ENCODE measurements around the gene ATP6V0D1. TPM values are rescaled to one million over a fixed set of nuclear protein-coding genes. Genes with fewer than 3 reads are reported as not detected.

The ATP6V0D1 gene
- total RNA-seq: 62.2 and 109 TPM in 2 replicates

DNA sequence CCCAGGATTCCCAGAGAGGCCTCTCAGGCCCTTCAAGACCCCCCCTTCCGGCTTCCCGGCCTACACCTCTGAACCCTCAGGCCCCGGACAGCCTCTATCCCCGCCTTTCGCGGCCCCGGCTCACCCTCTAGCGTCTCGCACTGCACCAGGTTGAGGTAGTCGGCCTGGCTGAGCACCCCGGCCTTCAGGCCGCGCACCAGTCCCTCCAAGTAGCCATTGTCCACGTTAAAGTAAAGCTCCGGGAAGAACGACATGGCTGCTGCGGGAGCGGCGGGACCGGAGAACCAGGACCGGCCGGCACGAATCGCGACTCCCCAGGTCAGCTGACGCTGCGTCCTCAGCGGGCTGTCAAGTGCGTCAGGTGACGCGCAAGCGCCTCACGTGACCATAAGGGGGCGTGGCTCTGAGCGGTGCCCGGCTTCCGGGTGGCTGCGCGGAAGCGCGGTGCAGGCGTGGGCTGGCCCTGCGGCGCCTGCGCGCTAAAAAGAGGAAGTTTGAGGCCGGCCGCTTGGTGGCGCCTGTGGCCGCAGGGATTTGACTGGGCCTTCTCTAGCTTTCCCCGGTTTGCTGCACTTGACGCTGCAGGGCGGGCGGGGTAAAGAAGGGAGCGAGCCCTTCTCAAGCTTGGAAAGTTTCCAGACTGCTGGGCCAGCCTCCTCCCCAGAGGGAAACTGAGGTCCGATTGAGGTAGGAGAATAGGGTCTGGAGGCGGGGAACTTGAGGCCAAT is at the start of gene ATP6V0D1:
TSS of gene ATP6V0D1 (minus strand) at position 325 of the 728 bp plus-strand sequence. CDS start at position 254, 71 bp downstream.

DNA sequence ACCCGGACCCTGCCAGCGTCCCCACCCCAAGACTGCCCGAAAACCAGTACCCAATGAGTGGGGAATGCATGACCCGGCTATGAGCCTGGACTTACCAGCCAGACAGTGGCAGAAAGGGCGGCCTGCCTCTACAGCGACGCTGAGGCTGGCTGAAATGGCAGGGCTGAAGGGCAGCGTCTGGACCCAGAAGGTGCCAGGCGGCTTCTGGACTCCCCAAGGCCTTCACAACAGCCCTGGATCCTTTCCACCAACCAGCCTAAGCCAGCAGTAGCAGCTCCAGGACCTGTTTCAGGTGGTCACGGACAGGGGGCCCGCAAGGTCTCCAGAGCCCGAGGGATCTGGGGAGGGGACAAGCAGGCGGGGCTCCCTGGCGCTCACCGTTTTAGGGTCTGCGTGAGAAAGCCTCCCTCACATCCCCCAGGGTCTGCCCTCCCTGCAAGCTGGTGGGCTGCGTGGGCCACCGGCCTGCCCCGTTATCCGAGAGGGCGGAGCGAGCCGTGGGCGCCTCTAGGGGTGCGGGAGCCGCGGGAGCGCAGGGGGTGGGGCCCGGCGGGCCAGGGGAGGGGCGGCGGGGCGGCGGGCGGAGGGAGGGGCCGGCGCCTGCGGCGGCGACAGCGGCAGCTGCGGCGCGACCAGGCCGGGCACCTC is 47.4 kb upstream of the ATP6V0D1 start, which contains the start of gene RIPOR1:
TSS of gene RIPOR1 (plus strand) at position 608 of the 648 bp plus-strand sequence. CDS start 9,618 bp downstream, outside the sequence.

DNA sequence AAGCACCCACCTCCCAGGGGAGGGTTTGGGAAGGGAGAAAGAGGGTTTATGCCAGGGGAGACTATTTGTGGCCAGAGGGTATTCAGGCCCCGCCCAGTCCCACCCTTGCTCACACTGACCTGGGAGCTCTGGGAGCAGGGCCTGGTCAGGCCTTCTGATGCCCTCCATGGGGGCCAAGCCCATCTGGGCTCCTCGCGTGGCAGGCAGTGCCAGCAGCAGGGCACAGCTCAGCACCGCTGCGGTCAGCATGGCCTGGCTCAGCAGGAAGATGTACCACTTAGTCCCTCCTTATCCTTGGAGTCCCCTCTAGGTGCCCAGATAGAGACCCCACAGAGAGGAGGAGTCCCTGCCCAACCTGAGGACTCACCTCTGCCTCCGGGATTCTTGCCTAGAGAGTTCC is 2.2 kb upstream of the ATP6V0D1 start, which contains the start of gene AGRP:
TSS of gene AGRP (minus strand) at position 398 of the 400 bp plus-strand sequence. CDS start at position 249, 149 bp downstream.

DNA sequence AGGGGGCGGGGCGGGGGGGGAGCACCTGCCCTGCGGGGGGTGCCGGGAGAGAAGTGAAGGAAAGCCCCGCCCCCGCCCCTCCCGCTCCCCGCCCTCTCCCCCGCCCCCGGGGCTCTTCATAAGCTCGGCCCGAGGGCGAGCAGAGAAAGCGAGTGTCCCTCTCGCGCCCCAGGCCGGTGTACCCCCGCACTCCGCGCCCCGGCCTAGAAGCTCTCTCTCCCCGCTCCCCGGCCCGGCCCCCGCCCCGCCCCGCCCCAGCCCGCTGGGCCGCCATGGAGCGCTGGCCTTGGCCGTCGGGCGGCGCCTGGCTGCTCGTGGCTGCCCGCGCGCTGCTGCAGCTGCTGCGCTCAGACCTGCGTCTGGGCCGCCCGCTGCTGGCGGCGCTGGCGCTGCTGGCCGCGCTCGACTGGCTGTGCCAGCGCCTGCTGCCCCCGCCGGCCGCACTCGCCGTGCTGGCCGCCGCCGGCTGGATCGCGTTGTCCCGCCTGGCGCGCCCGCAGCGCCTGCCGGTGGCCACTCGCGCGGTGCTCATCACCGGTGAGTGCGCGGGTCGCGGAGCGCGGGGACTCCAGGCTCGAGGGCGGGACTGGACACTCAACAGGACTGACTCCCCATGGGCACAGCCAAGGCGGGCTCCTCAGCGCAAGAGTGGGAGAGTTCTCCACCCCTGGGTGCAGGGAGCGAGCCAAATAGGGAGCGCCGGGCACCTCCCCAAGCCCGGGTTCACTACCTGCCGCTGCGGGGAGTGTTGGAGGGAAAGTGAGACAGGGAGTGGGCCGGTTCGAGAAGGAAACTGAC is 49.8 kb downstream of the ATP6V0D1 start, which contains the start of gene HSD11B2:
TSS of gene HSD11B2 (plus strand) at position 145 of the 798 bp plus-strand sequence. CDS start at position 273, 128 bp downstream.

DNA sequence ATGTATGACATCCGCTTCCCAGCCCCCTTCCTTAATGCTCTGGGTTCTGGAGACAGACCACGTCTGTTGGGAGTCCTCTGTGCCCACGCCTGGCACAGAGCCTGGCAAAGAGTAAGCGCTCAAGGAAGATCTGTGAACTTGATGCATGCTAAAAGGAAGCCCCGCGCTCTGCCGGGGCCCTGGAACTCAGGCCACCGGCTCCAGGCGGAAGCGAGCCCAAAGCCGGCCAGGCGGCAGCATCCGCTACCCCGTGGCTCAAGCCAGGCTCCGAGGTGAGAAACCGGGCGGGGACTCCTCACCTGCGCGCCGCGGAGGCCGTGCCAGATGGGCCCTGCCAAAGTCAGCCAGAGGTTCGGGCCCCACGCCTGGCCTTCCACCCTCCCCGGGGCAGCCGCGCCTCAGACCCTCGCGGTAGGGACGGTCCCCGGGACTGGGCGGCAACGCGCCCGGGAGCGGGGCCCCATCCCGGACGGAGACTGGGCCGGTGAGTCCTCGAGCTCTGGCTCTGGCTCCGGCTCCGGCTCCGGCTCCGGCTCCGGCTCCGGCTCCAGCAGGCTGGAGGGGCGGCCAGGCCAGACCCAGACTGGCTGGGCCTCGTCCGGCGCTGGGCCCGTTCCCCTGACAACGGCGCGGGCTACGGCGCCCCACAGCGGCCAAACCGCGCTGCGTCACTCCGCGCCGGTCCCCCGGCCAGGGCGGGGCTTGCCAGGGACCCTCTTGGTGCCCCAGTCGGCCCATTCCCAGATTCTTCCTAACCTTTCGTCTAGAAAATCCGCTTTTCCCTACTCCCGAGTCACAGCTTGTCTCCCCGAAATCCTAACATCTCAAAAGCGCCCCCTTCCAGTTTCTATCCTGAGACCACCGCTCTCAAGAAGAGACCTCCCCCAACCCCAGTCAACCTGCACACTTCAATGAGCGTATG is 64.8 kb downstream of the ATP6V0D1 start, which contains the start of gene ZDHHC1:
TSS of gene ZDHHC1 (minus strand) at position 606 of the 922 bp plus-strand sequence. CDS start 8,702 bp downstream, outside the sequence.

DNA sequence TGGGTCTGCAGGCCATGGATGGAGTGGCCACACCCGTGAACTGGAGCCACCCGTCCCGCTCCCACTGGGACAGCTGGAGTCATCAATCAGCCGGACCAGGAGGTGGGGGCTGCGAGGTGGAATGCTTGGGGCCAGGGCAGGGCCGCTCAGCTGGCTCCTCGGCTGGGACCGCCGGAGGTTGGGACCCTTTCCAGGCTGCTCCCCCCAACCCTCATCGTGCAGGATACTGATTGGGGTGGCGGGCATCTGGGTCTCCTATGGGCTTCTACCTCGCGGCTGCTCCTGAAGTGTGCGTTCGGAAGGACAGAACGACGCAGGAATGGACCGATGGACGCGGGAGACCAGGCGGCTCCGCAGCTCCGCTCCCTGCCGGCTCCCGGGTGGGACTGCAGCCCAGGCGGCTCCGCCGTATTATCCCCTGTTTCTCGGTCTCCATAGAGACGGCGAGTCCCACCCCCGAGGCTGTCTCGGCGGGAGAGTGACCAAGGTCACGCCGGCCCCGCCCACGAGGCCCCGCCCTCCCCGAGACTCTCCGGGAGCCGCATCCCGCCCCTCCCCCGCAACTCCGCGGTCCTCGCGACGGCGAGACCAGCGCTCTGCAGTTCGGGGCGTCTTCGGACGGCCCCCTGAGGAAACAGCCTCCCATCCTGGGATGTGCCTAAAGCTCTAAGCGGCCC is 87.7 kb downstream of the ATP6V0D1 start, which contains the start of gene TPPP3:
TSS of gene TPPP3 (minus strand) at position 388 of the 677 bp plus-strand sequence. CDS start 2,387 bp downstream, outside the sequence.

Other genes starting within 250 kb of the ATP6V0D1 start
- 2.7 and 5.8 TPM in 2 replicates for gene FHOD1, start 233.7 kb downstream of the ATP6V0D1 start, total RNA-seq
- gene SLC9A5, start 232.2 kb downstream of the ATP6V0D1 start, total RNA-seq: 0.34 and 0.43 TPM in 2 replicates
- gene PLEKHG4, start 201.6 kb downstream of the ATP6V0D1 start, total RNA-seq: 3.1 and 17.8 TPM in 2 replicates
- gene KCTD19, start 154.4 kb downstream of the ATP6V0D1 start, total RNA-seq: not detected in 2 replicates
- gene LRRC36, start 154.3 kb downstream of the ATP6V0D1 start, total RNA-seq: not detected in 2 replicates
- gene TPPP3, start 87.7 kb downstream of the ATP6V0D1 start, total RNA-seq: under 0.01 and 0.14 TPM in 2 replicates
- 1.4 and 5.3 TPM in 2 replicates for gene ZDHHC1, start 64.7 kb downstream of the ATP6V0D1 start, total RNA-seq
- gene HSD11B2, start 50.0 kb downstream of the ATP6V0D1 start, total RNA-seq: 1.4 and 4.6 TPM in 2 replicates
- gene AGRP, start 2.4 kb upstream of the ATP6V0D1 start, total RNA-seq: not detected in 2 replicates
- gene RIPOR1, start 47.7 kb upstream of the ATP6V0D1 start, total RNA-seq: 13.0 and 46.4 TPM in 2 replicates
- gene CTCF, start 81.4 kb upstream of the ATP6V0D1 start, total RNA-seq: 33.5 and 36.4 TPM in 2 replicates
- gene CARMIL2, start 164.0 kb upstream of the ATP6V0D1 start, total RNA-seq: under 0.01 and 0.07 TPM in 2 replicates
- gene ACD, start 179.1 kb upstream of the ATP6V0D1 start, total RNA-seq: 10.3 and 13.8 TPM in 2 replicates
- gene PARD6A, start 179.8 kb upstream of the ATP6V0D1 start, total RNA-seq: 0.57 and 5.8 TPM in 2 replicates
- gene ENKD1, start 185.6 kb upstream of the ATP6V0D1 start, total RNA-seq: 13.2 and 17.4 TPM in 2 replicates
- gene C16orf86, start 185.7 kb upstream of the ATP6V0D1 start, total RNA-seq: 0.34 and 0.85 TPM in 2 replicates
- gene GFOD2, start 238.2 kb upstream of the ATP6V0D1 start, total RNA-seq: 15.4 and 23.6 TPM in 2 replicates